Activated T-cell treated with anti-CD3 and anti-CD28 coated beads, Interleukin-2, amount 50 U/mL, for 1 hour (primary cell): ENCODE data around the gene NAPG.
"Not testable (repeated sequence)": the region's sequence is repeated elsewhere in the genome, so short reads cannot be mapped to it uniquely, and the experiment has no call there.

Source experiments
- DNase-seq: peaks from one replicate; pipeline ENCODE4 v3.0.0-alpha.2; 2020

Gene NAPG

DNA sequence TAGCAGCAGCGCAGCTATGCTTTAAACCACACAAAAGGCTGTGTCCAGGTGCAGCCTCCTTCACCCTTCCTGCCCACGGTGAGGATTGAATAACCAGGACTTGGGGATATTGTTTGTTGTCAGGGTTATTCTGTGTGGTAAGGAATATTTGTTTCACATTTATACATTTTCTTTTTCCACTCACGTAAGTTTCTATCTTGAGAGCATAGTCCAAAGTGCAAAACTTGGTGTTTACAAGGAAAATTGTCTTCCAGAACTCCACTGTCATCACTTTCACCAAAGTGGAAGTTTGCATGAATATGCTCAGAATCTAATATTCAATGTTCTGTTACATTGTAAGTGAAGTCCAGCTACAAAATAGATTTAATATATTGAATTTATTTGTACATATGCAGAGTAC lies 26.4 kb downstream of the NAPG start:
- DNase-seq: no peak

DNA sequence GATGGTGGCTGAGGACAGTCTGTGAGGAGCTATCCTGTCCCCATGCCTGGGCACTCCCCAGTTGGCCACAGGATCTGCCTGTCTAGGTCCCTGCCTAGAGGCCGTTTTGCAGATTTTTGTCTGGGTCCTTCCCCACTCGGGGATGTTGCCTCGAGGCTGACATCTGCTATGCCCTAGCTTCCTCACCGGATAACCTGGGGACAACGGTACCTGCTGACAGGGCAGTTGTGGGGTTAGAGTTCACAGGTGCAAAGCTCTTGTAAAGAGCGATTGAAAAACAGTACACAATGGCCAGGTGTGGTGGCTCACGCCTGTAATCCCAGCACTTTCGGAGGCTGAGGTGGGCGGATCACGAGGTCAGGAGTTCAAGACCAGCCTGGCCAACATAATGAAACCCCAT lies 30.4 kb downstream of the NAPG start:
- DNase-seq: not testable (repeated sequence)

DNA sequence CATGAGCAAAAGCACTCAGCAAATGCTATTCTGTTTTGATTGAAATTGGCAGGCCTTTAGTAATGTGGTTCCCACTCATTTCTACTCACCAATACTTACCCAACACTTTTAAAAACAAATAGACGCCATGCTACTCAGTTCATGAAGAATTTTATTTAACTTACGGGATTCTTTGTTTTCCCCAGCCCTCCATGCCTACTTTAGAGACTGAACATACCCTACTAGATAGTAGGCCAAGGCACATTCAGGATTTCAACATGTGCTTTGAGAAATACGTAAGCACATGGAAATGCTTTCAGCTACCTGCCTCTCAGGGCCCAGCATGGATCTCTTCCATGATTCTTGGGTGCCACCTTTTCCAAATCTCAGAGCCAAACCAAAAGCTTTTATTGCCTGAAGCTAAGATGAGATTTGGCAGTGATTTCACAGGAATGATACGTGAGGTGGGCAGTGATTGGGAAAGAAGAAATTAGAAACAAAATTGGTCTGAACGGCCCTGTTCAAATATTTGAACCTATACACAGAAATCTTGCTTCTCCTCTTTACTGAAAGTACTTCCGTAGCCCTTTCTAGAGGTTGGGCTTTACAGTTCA lies 31.4 kb downstream of the NAPG start:
- DNase-seq: no peak

DNA sequence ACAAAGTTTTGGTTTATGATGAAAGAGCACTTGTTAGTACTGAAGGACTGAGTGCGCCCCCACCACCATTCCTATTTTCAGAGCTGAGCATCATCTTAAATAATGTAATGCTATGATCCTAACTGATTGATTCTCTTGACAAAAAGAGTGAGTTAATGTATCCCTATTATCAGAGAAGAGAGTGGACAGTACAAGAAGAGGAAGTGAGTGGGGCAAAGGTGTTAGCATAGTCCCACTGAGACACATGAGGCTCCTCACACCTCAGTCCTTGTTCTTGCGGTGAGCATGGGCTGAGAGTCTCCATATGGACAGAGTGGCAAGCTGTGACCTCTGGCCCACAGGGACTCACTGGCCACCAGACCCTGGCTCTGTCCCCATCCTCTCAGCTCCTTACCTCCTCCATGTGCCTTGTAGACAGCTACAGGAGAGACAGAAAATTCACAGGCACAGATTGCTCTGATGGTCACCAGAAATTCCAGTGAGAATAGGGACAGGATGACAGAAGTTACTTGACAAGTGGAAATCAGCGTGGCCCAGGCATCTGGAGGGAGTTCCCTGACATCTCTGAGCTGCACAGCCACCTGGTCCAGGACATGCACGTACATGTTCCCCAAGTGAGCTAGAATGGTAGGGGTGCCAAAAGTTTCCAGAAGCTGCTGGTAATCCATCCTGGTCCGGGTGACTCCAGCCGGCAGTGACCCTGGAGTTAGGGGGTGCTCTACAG lies 32.6 kb downstream of the NAPG start:
- DNase-seq: no peak

DNA sequence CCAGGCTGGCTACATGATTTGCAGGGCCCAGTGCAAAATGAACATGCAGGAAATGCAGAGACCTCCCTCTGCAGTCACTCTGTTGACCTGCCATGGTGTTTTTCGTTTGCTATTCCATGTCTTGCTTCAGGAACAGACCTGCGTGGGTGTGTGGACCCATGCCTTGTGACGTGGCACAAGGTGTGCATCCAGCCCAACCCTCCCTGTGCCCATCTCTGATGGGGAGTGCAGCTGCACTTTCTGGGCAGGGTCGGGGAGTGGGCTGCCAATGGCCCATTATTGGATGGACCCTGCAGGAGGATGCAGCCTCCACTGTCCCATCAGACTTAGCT lies 33.1 kb downstream of the NAPG start:
- DNase-seq: no peak

DNA sequence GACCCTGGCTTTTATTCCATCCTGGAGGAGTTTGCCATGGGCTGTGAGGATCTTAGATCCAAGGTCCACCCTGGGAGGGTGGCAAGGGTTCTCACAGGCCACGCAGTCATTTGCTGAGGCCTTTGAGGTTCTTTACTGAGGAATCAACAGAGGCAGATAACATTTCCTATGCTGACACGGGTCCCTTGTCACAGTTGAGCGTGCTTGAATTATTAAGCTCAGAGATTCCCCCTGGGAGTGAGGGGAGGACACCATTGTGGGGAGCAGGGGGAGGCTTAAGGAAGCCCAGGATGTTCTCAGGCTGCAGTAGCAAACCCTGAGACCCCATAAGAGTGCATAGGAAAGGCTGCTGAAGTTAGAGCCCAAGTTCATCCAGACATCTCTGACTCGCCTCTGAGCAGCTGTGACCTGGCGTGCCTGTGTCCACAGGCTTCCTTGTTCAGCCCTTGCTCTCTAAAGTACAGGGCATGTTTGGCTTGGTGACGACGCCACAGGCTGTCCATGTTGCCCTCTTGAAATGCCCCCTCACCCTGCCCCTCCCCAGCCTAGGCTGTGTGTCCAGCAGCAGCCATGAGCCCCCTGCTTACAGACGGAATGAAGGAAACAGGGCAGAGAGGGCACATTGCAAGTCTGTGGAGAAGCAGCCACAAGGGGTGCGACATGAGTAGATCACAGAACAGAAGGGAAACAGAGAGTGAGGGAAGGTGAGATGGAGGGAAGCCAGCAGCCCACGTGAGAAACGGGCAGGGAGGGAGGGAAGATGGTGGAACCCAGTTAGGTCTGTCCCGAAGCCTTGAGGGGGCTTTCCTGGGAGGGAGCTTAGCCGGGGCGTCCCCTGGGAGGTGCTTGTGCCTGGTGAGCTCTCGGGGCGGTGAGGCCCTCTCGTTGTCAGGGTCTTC lies 34.0 kb downstream of the NAPG start:
- no peak for DNase-seq

DNA sequence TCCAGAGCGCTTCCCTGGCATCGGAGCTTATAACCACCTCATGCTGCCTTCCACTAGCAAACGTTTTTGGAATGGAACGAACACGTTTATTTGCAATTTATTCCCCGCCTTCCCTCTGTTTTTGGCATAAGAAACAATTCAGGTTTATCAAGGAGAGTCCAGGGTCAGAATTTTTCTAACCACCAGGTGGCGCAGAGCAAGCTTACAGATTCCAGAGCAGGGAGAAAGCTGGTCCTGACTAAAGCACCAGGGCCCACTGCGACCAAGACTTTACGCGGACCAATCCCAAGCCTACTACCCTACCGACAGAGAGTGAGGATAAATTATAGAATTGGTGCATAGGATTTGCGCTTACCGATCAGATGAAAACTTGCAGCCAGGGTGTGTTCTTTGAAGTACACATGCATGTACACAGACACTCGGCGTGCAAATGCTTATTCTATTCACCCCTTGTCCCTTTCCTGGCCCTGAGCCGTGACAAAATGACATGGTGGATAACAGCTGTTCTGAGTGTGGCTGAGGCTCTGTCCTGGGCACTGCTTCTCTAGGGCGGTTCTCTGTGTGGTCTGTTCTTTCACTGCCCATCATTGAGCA lies 34.7 kb downstream of the NAPG start:
- DNase-seq: peak; percentile 40

DNA sequence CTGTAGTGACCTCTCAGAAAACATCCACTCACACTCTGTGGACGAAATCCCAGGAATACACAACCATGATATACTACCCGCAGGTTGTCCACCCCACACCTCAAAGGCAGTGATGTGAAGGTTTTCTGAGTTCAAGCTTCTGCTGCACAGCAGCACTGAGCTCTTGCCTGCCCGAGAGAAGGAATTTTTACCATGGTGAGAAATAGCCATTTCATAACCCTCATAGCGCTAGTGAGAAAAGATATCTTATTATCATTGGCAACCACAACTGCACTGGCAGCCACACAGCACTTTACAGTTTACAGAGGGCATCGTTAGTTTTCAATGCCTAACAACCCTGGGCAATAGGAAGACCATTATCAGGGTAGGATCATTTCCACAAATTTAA lies 36.9 kb downstream of the NAPG start:
- DNase-seq: no peak

DNA sequence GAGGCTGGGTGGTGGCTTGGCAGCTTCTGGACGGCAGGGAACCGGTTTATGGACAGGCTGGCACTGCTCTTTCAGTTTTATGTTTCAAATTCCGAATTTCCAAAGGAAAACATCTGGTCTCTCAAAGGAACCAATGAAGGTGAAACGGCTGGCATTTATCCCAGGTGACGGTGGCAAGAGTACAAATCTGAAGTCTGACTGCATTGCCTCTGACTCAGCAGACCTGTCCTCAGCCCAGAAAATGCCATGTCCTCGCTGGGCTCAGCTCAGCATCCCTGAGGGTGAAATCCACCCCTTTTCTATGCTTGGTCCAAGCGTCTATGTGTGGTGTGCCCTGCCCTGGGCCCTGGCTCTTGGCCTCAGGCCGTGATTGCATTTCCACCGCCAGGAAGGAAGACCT lies 38.1 kb downstream of the NAPG start:
- DNase-seq: no peak

DNA sequence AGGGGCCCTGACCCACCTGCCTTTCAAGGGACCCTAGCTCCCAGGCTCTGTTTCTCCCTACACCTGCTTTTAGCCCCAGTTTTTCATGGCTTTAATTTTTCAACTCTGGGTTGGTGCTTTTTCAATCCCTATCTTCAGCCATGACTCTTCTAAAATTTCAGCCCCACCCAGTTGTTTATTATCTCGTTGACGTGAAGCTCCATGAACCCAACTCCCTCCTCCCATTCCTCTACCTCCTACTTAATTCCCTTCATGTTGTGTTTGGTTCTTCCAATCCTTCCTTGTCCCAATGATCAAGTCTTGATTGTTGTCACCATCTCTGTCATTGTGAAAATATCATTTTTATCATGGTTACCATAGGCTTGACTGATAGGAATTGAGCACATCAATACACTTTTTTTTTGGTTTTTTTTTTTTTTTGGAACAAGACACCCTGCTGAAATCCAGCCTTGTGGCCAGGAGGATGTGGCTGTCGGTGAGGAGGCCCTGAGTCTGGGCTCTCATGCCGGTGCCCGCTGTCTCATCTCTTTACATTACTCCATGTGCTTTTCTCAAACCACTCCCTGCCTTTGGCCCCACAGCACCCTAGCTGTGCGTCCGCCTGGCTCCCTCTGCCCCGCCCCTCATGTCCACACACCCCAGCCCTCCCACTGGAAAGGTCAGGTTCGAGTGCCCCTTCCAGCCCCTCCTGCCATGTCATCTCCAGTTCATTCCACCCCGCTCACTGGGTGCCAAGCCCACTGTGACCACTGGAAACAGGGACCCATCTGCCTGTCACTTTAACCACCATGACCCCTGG lies 39.3 kb downstream of the NAPG start:
- DNase-seq: no peak

DNA sequence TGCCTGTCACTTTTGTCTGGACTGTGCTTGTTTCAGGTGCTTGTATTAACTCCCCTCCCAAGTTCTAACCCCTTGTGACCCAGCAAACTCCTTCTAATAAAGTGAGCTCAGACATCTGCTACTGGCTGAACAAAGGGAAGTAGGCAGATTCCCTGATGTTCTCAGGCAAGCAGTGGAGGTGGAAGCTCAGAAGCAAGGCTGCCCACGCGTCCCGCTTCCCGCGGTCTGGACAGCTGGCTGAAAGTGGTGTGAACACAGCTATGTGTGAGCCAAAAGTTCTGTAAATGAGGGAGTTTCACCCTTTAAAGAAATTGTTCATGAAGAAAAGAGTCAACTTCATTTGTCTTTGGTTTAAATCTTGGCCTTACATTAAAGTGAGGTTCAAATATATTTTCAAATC lies 40.0 kb downstream of the NAPG start:
- no peak for DNase-seq

DNA sequence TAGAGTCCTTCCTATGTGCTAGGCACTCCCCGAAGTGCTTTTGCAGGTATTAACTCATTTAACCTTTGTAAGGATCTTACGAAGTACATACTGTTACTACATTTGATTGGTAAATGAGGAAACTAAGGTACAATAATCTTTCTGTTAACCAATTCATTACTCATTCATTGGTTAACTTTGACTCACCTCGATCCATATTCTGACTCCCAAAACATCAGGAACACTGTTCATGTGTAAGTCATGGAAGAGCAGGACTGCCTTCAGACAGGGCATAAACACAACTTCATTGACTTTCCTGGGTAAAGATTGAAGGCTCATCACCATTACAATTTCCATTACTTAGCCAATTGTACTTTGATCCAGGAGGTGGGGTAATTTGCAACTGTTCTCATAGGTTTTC lies 40.6 kb downstream of the NAPG start:
- no peak for DNase-seq

DNA sequence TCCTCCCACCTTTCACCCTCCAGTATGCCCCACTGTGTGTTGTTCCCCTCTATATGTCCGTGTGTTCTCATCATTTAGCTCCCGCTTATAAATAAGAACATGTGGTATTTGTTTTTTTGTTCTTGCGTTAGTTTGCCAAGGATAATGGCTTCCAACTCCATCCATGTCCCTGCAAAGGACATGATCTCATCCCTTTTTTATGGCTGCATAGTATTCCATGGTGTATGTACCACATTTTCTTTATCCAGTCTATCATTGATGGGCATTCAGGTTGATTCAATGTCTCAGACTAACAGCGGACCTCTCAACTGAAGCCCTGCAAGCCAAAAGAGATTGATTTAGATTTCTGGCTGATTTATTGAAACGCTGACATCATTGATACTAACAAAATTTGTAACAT lies 44.1 kb downstream of the NAPG start:
- DNase-seq: not testable (repeated sequence)

DNA sequence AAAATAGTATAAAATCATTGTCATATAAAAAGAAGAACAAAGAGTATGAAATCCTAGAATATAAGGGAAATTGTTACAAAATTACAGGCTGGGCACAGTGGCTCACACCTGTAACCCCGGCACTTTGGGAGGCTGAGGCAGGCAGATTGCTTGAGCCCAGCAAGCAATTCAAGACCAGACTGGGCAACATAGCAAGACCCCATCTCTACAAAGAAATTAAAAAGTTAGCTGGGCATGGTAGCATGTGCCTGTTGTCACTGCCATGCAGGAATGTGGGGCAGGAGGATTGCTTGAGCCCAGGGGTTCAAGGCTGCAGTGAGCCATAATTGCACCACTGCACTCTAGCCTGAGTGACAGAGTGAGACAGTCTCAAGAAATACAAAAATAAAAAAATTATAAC lies 44.8 kb downstream of the NAPG start:
- no peak for DNase-seq

DNA sequence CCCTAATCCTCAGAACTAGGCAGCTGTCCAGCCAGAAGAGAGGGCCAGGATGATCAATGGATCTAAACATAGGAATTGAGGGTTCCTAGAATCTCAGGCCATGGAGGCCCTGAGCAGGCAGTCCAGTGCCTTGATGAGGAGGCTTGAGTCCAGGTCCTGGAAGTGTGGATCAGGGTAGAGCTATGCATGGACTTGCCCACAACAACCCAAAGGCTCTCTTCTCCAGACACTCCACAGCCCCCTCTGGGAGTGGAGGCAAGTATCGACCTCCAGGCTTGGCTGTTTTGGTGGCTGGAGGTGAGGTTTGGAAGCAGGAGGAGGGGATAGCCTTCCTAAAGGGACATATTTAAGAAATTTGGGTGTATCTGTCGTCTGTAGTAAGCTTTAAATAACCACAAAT lies 45.7 kb downstream of the NAPG start:
- DNase-seq: no peak

DNA sequence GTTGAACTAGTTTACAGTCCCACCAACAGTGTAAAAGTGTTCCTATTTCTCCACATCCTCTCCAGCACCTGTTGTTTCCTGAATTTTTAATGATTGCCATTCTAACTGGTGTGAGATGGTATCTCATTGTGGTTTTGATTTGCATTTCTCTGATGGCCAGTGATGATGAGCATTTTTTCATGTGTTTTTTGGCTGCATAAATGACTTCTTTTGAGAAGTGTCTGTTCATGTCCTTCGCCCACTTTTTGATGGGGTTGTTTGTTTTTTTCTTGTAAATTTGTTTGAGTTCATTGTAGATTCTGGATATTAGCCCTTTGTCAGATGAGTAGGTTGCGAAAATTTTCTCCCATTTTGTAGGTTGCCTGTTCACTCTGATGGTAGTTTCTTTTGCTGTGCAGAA lies 47.4 kb downstream of the NAPG start:
- not testable (repeated sequence) for DNase-seq

DNA sequence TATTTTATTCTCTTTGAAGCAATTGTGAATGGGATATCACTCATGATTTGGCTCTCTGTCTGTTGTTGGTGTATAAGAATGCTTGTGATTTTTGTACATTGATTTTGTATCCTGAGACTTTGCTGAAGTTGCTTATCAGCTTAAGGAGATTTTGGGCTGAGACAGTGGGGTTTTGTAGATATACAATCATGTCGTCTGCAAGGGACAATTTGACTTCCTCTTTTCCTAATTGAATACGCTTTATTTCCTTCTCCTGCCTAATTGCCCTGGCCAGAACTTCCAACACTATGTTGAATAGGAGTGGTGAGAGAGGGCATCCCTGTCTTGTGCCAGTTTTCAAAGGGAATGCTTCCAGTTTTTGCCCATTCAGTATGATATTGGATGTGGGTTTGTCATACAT lies 48.6 kb downstream of the NAPG start:
- not testable (repeated sequence) for DNase-seq

DNA sequence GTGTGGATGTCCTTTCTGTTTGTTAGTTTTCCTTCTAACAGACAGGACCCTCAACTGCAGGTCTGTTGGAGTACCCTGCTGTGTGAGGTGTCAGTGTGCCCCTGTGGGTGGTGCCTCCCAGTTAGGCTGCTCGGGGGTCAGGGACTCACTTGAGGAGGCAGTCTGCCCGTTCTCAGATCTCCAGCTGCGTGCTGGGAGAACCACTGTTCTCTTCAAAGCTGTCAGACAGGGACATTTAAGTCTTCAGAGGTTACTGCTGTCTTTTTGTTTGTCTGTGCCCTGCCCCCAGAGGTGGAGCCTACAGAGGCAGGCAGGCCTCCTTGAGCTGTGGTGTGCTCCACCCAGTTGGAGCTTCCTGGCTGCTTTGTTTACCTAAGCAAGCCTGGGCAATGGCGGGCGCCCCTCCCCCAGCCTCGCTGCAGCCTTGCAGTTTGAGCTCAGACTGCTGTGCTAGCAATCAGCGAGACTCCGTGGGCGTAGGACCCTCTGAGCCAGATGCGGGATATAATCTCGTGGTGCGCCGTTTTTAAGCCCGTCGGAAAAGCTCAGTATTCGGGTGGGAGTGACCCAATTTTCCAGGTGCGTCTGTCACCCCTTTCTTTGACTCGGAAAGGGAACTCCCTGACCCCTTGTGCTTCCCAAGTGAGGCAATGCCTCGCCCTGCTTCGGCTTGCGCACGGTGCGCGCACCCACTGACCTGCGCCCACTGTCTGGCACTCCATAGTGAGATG lies 52.2 kb downstream of the NAPG start:
- DNase-seq: not testable (repeated sequence)

DNA sequence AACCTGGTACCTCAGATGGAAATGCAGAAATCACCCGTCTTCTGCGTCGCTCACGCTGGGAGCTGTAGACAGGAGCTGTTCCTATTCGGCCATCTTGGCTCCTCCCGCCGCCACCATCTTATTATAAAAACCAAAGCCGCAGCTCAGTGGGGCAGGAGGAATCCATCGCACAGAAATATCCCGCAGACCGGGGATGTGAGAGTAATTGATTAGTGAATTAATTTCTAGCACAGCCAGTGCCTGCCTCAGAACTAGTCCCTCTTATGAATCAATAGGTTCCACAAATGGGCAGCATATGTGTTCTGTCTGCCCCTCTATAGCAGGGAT lies 52.7 kb downstream of the NAPG start:
- DNase-seq: not testable (repeated sequence)

DNA sequence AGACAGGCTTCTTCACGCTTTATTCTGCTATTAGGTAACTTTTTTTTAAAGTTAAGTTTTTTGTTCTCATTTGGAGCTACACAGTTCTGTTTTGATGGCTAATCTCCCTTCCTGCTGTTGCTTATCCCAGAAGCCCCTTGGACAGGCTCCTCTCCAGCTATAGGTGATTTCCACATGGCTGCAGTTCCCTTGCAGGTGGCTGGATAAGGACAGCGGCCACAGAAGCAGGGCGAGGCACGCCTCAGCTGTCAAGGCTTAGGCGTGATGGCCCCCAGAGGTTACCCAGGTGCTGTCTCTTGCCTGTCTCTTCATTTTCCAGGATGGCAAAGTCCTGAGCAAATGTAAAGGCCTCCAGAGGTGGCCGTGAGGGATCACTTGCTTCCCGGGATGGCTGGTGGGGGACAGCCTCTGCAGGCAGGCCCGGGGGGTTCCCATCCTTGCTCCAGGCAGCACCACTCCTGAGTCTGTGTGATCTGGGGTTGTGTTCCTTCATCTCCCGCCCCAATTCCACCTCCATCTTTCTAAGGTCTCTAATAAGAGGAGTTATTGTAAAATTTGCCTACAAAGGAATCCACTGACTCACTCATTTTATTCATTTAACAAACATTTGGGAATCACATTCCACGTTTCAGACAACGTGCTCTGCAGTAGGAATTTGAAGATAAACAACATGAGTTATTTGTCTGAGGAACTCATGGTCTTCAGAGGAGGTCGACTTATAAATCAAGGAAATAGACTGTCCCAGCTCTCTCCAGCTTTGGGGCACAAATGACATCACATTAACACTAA lies 53.4 kb downstream of the NAPG start:
- no peak for DNase-seq

DNA sequence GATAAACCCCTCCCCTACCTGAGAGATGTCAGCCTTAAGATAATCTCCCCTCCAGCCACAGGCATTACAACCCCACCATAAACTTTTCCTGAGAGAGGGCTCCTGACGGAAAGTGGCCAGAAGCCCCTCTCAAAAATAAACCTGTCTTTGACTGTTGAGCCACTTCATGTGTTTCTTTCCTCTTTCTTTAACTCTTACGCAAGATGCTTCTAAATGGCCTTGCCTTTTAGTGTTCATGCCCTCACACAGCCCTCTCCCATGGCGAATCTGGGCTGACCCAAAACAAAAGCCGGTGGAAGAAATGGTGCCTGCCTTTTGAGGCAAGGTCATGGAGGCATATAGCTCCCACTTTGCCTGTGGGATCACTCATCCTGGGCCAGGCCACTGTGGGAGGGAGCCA lies 54.4 kb downstream of the NAPG start:
- DNase-seq: no peak

DNA sequence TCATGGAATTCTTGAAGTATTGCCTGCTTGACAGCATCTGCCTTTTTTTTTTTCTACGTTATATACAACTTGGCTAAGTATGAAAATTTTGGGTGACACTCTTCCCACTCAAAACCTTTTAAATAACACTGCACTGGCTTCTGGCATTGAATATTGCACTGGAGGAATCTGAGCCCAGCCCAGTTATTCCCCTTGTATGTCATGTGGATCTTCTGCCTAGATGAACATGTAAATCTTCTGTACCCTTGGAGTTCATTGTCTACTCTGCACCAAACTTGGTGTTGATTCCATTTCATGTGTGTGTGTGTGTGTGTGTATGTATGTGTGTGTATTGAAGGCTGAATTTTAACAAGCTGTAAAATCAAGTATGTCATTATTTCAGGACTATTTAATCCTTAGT lies 59.4 kb downstream of the NAPG start:
- DNase-seq: no peak
